Measurements from ENCODE around the gene IQCC. TPM values are rescaled to one million over a fixed set of nuclear protein-coding genes. Genes with fewer than 3 reads are reported as not detected.
A peak's percentile ranks its signal among the peaks of the same experiment; 100 is the strongest.

Gene IQCC
- total RNA-seq, 2 experiments from 2014 or later: 2.4 to 3.2 TPM

GRCh38 chr1:32197837-32198236 lies 7.6 kb upstream of the IQCC start:
- H3K36me3 Mint-ChIP-seq (ENCODE audit: low read depth): peaks cover 54% of the 10 kb centered on the region
- peak overlapping the region; percentile 45 for H3K4me3 Mint-ChIP-seq
- ATAC-seq (ENCODE audit: poor library complexity) (no peak), DNase-seq (no peak)
- H3K9me3 Mint-ChIP-seq: no peaks in the 10 kb centered on the region
- no peaks in the 10 kb centered on the region for H3K27me3 Mint-ChIP-seq
- H3K27ac ChIP-seq (ENCODE audit: low read depth in 1 of 2, low read length in 2 of 2): no peak overlapping the region
- no peak overlapping the region for H3K4me3 ChIP-seq (ENCODE audit: low read length)
- ChIA-PET CTCF (interaction anchor here (2.3 kb wide), 1 partner anchor 18 kb away, joined by 12 read pairs; no protein-coding TSS in a partner anchor), POLR2A (interaction anchor here (0.6 to 3.9 kb wide), 6 partner anchors 8 to 149 kb away, joined by 3 to 17 read pairs (median 5); partner anchors contain the start of genes IQCC, KPNA6 and TXLNA)
- no peaks in the 10 kb centered on the region for H3K9me3 ChIP-seq (ENCODE audit: control insufficient read depth in 1 of 2, insufficient read depth in 1 of 2, low read length in 2 of 2)
- peaks cover 51% of the 10 kb centered on the region for H3K36me3 ChIP-seq (ENCODE audit: insufficient read depth, low read length)
- TF ChIP-seq, protein P1, sequence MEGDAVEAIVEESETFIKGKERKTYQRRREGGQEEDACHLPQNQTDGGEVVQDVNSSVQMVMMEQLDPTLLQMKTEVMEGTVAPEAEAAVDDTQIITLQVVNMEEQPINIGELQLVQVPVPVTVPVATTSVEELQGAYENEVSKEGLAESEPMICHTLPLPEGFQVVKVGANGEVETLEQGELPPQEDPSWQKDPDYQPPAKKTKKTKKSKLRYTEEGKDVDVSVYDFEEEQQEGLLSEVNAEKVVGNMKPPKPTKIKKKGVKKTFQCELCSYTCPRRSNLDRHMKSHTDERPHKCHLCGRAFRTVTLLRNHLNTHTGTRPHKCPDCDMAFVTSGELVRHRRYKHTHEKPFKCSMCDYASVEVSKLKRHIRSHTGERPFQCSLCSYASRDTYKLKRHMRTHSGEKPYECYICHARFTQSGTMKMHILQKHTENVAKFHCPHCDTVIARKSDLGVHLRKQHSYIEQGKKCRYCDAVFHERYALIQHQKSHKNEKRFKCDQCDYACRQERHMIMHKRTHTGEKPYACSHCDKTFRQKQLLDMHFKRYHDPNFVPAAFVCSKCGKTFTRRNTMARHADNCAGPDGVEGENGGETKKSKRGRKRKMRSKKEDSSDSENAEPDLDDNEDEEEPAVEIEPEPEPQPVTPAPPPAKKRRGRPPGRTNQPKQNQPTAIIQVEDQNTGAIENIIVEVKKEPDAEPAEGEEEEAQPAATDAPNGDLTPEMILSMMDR (IDR thresholded peaks at IDR 0.05): no peak
- peaks cover 72% of the 10 kb centered on the region for H3K4me1 ChIP-seq (ENCODE audit: insufficient read depth, low read length)
- no peaks in the 10 kb centered on the region for H3K27me3 ChIP-seq (ENCODE audit: control insufficient read depth in 1 of 2, insufficient read depth in 2 of 2, low read length in 2 of 2)
- intact Hi-C loops (cut with DNase I, micrococcal nuclease): no loop called here
- peak overlapping the region; percentile 76 for H3K27ac Mint-ChIP-seq
- H3K4me1 Mint-ChIP-seq (ENCODE audit: low read depth): peaks cover 65% of the 10 kb centered on the region

DNA sequence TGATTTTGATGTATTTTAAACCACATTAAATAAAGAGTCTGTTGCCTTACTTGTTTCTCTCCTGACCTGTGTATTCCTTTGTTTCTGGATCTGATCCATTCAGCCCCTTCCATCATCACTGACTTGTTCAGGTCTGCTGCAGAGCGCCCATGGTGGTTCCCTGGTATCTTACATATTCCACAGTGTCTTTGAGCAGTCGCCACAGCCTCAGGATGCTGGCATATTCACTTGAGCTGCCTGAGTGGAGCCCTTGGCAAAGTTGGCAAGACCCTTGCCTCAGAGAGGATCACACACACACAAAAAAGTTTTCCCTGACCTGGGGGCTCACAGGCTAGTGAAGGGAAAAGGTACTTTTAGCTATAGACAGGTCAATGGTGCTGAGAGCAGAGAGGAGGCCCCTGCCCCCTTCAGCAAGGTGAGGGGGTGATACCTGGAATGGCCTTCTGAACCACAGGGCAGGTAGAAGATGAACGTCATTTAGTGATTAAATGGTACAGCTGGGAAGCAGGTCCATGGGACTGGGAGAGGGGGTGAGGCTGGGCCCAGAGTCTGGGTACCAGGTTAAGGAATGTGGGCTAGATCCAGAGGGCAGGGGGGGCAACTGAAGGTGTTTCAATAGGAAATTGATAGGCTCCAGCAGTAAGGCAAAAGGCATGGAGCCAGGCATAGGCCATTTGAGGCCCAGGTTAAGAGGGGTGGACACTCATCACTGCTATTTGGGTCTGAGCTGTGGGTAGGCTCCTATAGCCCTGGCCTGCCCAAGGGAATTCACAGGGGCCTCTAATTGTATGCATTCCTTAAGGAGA lies 7.0 kb upstream of the IQCC start:
- H3K4me1 ChIP-seq (ENCODE audit: insufficient read depth, low read length): peaks cover 74% of the 10 kb centered on the region
- intact Hi-C loops (cut with DNase I, micrococcal nuclease): no loop called here
- H3K36me3 ChIP-seq (ENCODE audit: insufficient read depth, low read length): peaks cover 46% of the 10 kb centered on the region
- DNase-seq (no peak), ATAC-seq (ENCODE audit: poor library complexity) (no peak)
- H3K9me3 ChIP-seq (ENCODE audit: control insufficient read depth in 1 of 2, insufficient read depth in 1 of 2, low read length in 2 of 2): no peaks in the 10 kb centered on the region
- no peaks in the 10 kb centered on the region for H3K27me3 Mint-ChIP-seq
- H3K27ac ChIP-seq (ENCODE audit: low read depth in 1 of 2, low read length in 2 of 2): no peak overlapping the region
- H3K27me3 ChIP-seq (ENCODE audit: control insufficient read depth in 1 of 2, insufficient read depth in 2 of 2, low read length in 2 of 2): no peaks in the 10 kb centered on the region
- TF ChIP-seq, protein P1 (IDR thresholded peaks at IDR 0.05): no peak
- peaks cover 68% of the 10 kb centered on the region for H3K4me1 Mint-ChIP-seq (ENCODE audit: low read depth)
- ChIA-PET CTCF (interaction anchor here (2.3 kb wide), 1 partner anchor 17 kb away, joined by 12 read pairs; no protein-coding TSS in a partner anchor), POLR2A (interaction anchor here (1.3 to 3.8 kb wide), 3 partner anchors 18 to 196 kb away, joined by 4 to 17 read pairs (median 7); partner anchors contain the start of genes KPNA6 and TXLNA)
- H3K27ac Mint-ChIP-seq: peak overlapping the region; percentile 76
- peaks cover 51% of the 10 kb centered on the region for H3K36me3 Mint-ChIP-seq (ENCODE audit: low read depth)
- H3K9me3 Mint-ChIP-seq: no peaks in the 10 kb centered on the region
- no peak overlapping the region for H3K4me3 ChIP-seq (ENCODE audit: low read length)
- H3K4me3 Mint-ChIP-seq: peak overlapping the region; percentile 72

GRCh38 chr1:32199043-32199716 lies 6.3 kb upstream of the IQCC start:
- DNase-seq (peak in 1 of 14 experiments; percentile 29), ATAC-seq (ENCODE audit: poor library complexity) (no peak)
- TF ChIP-seq, protein P1 (IDR thresholded peaks at IDR 0.05): no peak
- no peaks in the 10 kb centered on the region for H3K9me3 ChIP-seq (ENCODE audit: control insufficient read depth in 1 of 2, insufficient read depth in 1 of 2, low read length in 2 of 2)
- peaks cover 77% of the 10 kb centered on the region for H3K4me1 ChIP-seq (ENCODE audit: insufficient read depth, low read length)
- peak overlapping the region in 1 of 2 donors; percentile 97 for H3K27ac ChIP-seq (ENCODE audit: low read depth in 1 of 2, low read length in 2 of 2)
- no peak overlapping the region for H3K4me3 ChIP-seq (ENCODE audit: low read length)
- no peaks in the 10 kb centered on the region for H3K27me3 ChIP-seq (ENCODE audit: control insufficient read depth in 1 of 2, insufficient read depth in 2 of 2, low read length in 2 of 2)
- ChIA-PET POLR2A (interaction anchor here (1.3 to 3.8 kb wide), 3 partner anchors 19 to 195 kb away, joined by 4 to 27 read pairs (median 17); partner anchors contain the start of genes LCK and TXLNA), CTCF (interaction anchor here (0.5 to 2.3 kb wide), 2 partner anchors 17 to 47 kb away, joined by 3 to 12 read pairs; no protein-coding TSS in a partner anchor)
- no peaks in the 10 kb centered on the region for H3K27me3 Mint-ChIP-seq
- H3K9me3 Mint-ChIP-seq: no peaks in the 10 kb centered on the region
- peaks cover 71% of the 10 kb centered on the region for H3K4me1 Mint-ChIP-seq (ENCODE audit: low read depth)
- H3K4me3 Mint-ChIP-seq: peak overlapping the region; percentile 11
- intact Hi-C loops (cut with DNase I, micrococcal nuclease): no loop called here
- H3K27ac Mint-ChIP-seq: peak overlapping the region; percentile 76
- H3K36me3 Mint-ChIP-seq (ENCODE audit: low read depth): peaks cover 51% of the 10 kb centered on the region
- H3K36me3 ChIP-seq (ENCODE audit: insufficient read depth, low read length): peaks cover 46% of the 10 kb centered on the region
